GM10266 (cell line): ENCODE data around the gene RNPEPL1.
A peak's percentile ranks its signal among the peaks of the same experiment; 100 is the strongest.

Experiments
- DNase-seq: peaks from one replicate; pipeline ENCODE4 v3.0.0; 2012; ENCODE audit errors: extremely low spot score
- CTCF ChIP-seq: IDR thresholded peaks from 2 replicates; pipeline ENCODE4 v1.5.1; 2012; ENCODE audit warnings: mild to moderate bottlenecking, low read depth; ENCODE audit not compliant: control insufficient read depth, insufficient read depth; ENCODE audit errors: missing control alignments

Gene RNPEPL1

GRCh38 chr2:240626531-240627300 is 58.4 kb downstream of the RNPEPL1 start:
- TF ChIP-seq CTCF = no peak
- DNase-seq = no peak

GRCh38 chr2:240627736-240628506 is 59.6 kb downstream of the RNPEPL1 start:
- DNase-seq = no peak
- no peak for TF ChIP-seq CTCF

GRCh38 chr2:240628507-240628807 is 60.2 kb downstream of the RNPEPL1 start:
- TF ChIP-seq CTCF = no peak
- DNase-seq = no peak

GRCh38 chr2:240628808-240629618 is 60.7 kb downstream of the RNPEPL1 start:
- TF ChIP-seq CTCF = no peak
- peak; percentile 22 for DNase-seq

- TF ChIP-seq CTCF = no peak
- DNase-seq = no peak
Measured at GRCh38 chr2:240629619-240629967, 61.3 kb downstream of the RNPEPL1 start.

GRCh38 chr2:240629968-240630770 is 61.9 kb downstream of the RNPEPL1 start:
- no peak for DNase-seq
- TF ChIP-seq CTCF = no peak
